GM23248 (cell line): Measurements from ENCODE around the gene BICDL2.

Experiments used
- EZH2 ChIP-seq: fragments of 200-600 bp; sonication (generic); IDR thresholded peaks from 2 replicates; pipeline ENCODE4 v1.6.1; 2018; ENCODE audit warnings: antibody characterized with exemption, mild to moderate bottlenecking; ENCODE audit not compliant: insufficient read depth, poor library complexity, severe bottlenecking
- EZH2phosphoT487 ChIP-seq: fragments of 200-600 bp; sonication (generic); IDR thresholded peaks from 2 replicates; pipeline ENCODE4 v1.6.1; 2018; ENCODE audit warnings: antibody characterized with exemption, moderate library complexity, mild to moderate bottlenecking, low read depth; ENCODE audit not compliant: insufficient read depth

GRCh38 chr16:3027489-3027795 is 9.3 kb downstream of the BICDL2 start:
- no peak for TF ChIP-seq EZH2
- TF ChIP-seq EZH2phosphoT487, result no peak
